H1 (cell line): ENCODE measurements around the gene ANKH. TPM values are rescaled to one million over a fixed set of nuclear protein-coding genes. Genes with fewer than 3 reads are reported as not detected.
A peak's percentile ranks its signal among the peaks of the same experiment; 100 is the strongest.

Source experiments
- CTCF ChIA-PET: fragments of 300-600 bp; sonication (Branson Sonifier 250); formaldehyde crosslinking; loops from one replicate; lab custom pipeline; 2021; ENCODE audit not compliant: partially characterized antibody; lab: Charles Lee
- POLR2A ChIA-PET: fragments of 300-600 bp; sonication (Branson Sonifier 250); formaldehyde crosslinking; loops from one replicate; lab custom pipeline; 2021; ENCODE audit warnings: inconsistent platforms; ENCODE audit not compliant: partially characterized antibody; lab: Charles Lee
- DNase-seq, 2 experiments: peaks; one replicate each; pipeline versions ENCODE4 v3.0.0 to v3.0.0-alpha.2; 2010 to 2022; ENCODE audit warnings: low spot score in 2 of 2, low read depth in 1 of 2, mixed read lengths in 1 of 2
- FAIRE-seq: peaks from 2 replicates; lab custom pipeline; 2011; peaks lifted over from hg19 to GRCh38; lab: Jason Lieb, UNC
- H2AFZ ChIP-seq: 2 replicates; pipeline ENCODE4 v1.8.1; 2012; ENCODE audit warnings: low read length, inconsistent platforms
- H2AK5ac ChIP-seq: 2 replicates; pipeline ENCODE4 v1.6.1; 2013; ENCODE audit warnings: low read depth, low read length
- H2BK120ac ChIP-seq: replicated peaks from 2 replicates; pipeline ENCODE3; 2013; ENCODE audit warnings: low read depth, low read length, inconsistent platforms
- H2BK12ac ChIP-seq: 2 replicates; pipeline ENCODE4 v1.6.1; 2013; ENCODE audit warnings: low read depth, low read length
- H2BK15ac ChIP-seq: 2 replicates; pipeline ENCODE4 v1.6.1; 2013; ENCODE audit warnings: low read length
- H2BK20ac ChIP-seq: 2 replicates; pipeline ENCODE4 v1.6.1; 2013; ENCODE audit warnings: low read length
- H2BK5ac ChIP-seq: 2 replicates; pipeline ENCODE4 v1.6.1; 2013; ENCODE audit warnings: low read depth, low read length
- H3K14ac ChIP-seq: 2 replicates; pipeline ENCODE4 v1.6.1; 2013; ENCODE audit warnings: inconsistent platforms; ENCODE audit not compliant: insufficient read length
- H3K18ac ChIP-seq: 2 replicates; pipeline ENCODE4 v1.6.1; 2013; ENCODE audit warnings: low read length; ENCODE audit errors: extremely low read depth
- H3K23ac ChIP-seq: 2 replicates; pipeline ENCODE4 v1.6.1; 2013; ENCODE audit warnings: inconsistent platforms; ENCODE audit not compliant: insufficient read length
- H3K23me2 ChIP-seq: 2 replicates; pipeline ENCODE4 v1.6.1; 2013; ENCODE audit warnings: low read depth, low read length
- H3K27ac ChIP-seq: 2 replicates; pipeline ENCODE4 v1.6.1; 2011; ENCODE audit warnings: low read depth, low read length, inconsistent platforms
- H3K27me3 ChIP-seq, 4 experiments: replicated peaks in 1 of 4; 1 replicate in 1 of 4; 2 replicates in 3 of 4; pipeline versions ENCODE4 v1.6.1 to v1.8.1; 2011 to 2013; ENCODE audit warnings: low read length in 3 of 4, mild to moderate bottlenecking in 3 of 4, inconsistent platforms in 2 of 4, mixed read lengths in 2 of 4, moderate library complexity in 1 of 4; ENCODE audit not compliant: control insufficient read depth in 3 of 4, insufficient read depth in 3 of 4; ENCODE audit errors: extremely low read depth in 1 of 4
- H3K36me3 ChIP-seq, 4 experiments: 2 replicates each; pipeline versions ENCODE4 v1.6.1 to v1.8.1; 2011 to 2013; ENCODE audit warnings: mild to moderate bottlenecking in 4 of 4, low read length in 3 of 4, moderate library complexity in 2 of 4, control low read depth in 1 of 4, inconsistent platforms in 1 of 4; ENCODE audit not compliant: insufficient read depth in 4 of 4, control insufficient read depth in 2 of 4
- H3K4ac ChIP-seq: replicated peaks from 2 replicates; pipeline ENCODE3; 2013; ENCODE audit warnings: low read length, low read depth, mixed read lengths, inconsistent platforms; ENCODE audit not compliant: insufficient read length
- H3K4me1 ChIP-seq, 4 experiments: replicated peaks in 1 of 4; 1 replicate in 1 of 4; 2 replicates in 3 of 4; pipeline versions ENCODE4 v1.6.1 to v1.8.1; 2011 to 2013; ENCODE audit warnings: low read length in 3 of 4, inconsistent platforms in 2 of 4, mixed read lengths in 1 of 4; ENCODE audit not compliant: insufficient read depth in 4 of 4, control insufficient read depth in 3 of 4
- H3K4me2 ChIP-seq, 2 experiments: 2 replicates each; pipeline versions ENCODE4 v1.6.1 to v1.8.1; 2011 to 2013; ENCODE audit warnings: low read depth in 2 of 2, low read length in 2 of 2, control low read depth in 1 of 2, inconsistent platforms in 1 of 2, mild to moderate bottlenecking in 1 of 2; ENCODE audit not compliant: insufficient read depth in 1 of 2
- H3K4me3 ChIP-seq, 4 experiments: fragments of 200-600, 300-600 bp in 1 of 4; sonication (generic), shearing (Covaris generic), sonication (Bioruptor Twin) in 1 of 4; 2 replicates each; pipeline versions ENCODE4 v1.5.1 to v1.8.1; 2011 to 2016; ENCODE audit warnings: low read length in 4 of 4, low read depth in 3 of 4, control low read depth in 2 of 4, inconsistent platforms in 2 of 4, mild to moderate bottlenecking in 2 of 4, mixed read lengths in 1 of 4, moderate library complexity in 1 of 4; ENCODE audit not compliant: insufficient read depth in 2 of 4; ENCODE audit errors: extremely low read depth in 1 of 4
- H3K56ac ChIP-seq: replicated peaks from 2 replicates; pipeline ENCODE3; 2013; ENCODE audit warnings: low read depth, mild to moderate bottlenecking, mixed read lengths, low read length, inconsistent platforms; ENCODE audit not compliant: insufficient read length
- H3K79me1 ChIP-seq: 2 replicates; pipeline ENCODE4 v1.6.1; 2013; ENCODE audit warnings: low read depth, low read length, control low read depth
- H3K79me2 ChIP-seq, 2 experiments: 2 replicates each; pipeline versions ENCODE4 v1.6.1 to v1.8.1; 2012 to 2013; ENCODE audit warnings: low read length in 2 of 2, mild to moderate bottlenecking in 2 of 2, inconsistent platforms in 1 of 2; ENCODE audit not compliant: insufficient read depth in 2 of 2, control insufficient read depth in 1 of 2
- H3K9ac ChIP-seq, 4 experiments: replicated peaks in 1 of 4; 1 replicate in 1 of 4; 2 replicates in 3 of 4; pipeline versions ENCODE4 v1.6.1 to v1.8.1; 2011 to 2013; ENCODE audit warnings: low read depth in 3 of 4, low read length in 3 of 4, control low read depth in 2 of 4, mild to moderate bottlenecking in 2 of 4, moderate library complexity in 2 of 4, inconsistent platforms in 1 of 4; ENCODE audit errors: extremely low read depth in 1 of 4
- H3K9me3 ChIP-seq, 2 experiments: 2 replicates each; pipeline versions ENCODE4 v1.6.1 to v1.8.1; 2012 to 2013; ENCODE audit warnings: mild to moderate bottlenecking in 2 of 2, moderate library complexity in 2 of 2, control low read depth in 1 of 2, inconsistent platforms in 1 of 2, low read depth in 1 of 2, low read length in 1 of 2, mixed read lengths in 1 of 2; ENCODE audit not compliant: insufficient read depth in 2 of 2
- H4K20me1 ChIP-seq, 2 experiments: replicated peaks in 1 of 2; 2 replicates each; pipeline versions ENCODE3 to v1.8.1; 2011 to 2013; ENCODE audit warnings: inconsistent platforms in 2 of 2, low read length in 2 of 2, mild to moderate bottlenecking in 1 of 2; ENCODE audit not compliant: insufficient read depth in 2 of 2, control insufficient read depth in 1 of 2
- H4K5ac ChIP-seq: 2 replicates; pipeline ENCODE4 v1.6.1; 2013; ENCODE audit warnings: low read length, low read depth, mixed read lengths, inconsistent platforms; ENCODE audit not compliant: insufficient read length
- H4K8ac ChIP-seq: 2 replicates; pipeline ENCODE4 v1.8.0; 2013; ENCODE audit warnings: mild to moderate bottlenecking, moderate library complexity, low read length, inconsistent platforms; ENCODE audit not compliant: insufficient read depth; ENCODE audit errors: extremely low read depth
- H4K91ac ChIP-seq: replicated peaks from 2 replicates; pipeline ENCODE3; 2013; ENCODE audit warnings: low read length, mixed read lengths, inconsistent platforms; ENCODE audit not compliant: insufficient read length
- CTBP2 ChIP-seq: IDR thresholded peaks from 2 replicates; pipeline ENCODE4 v1.7.0; 2011; ENCODE audit warnings: borderline replicate concordance, mild to moderate bottlenecking, moderate library complexity, mixed read lengths, low read length; ENCODE audit not compliant: insufficient read depth, insufficient read length
- PHF8 ChIP-seq: fragments of 200-600 bp; sonication (generic); conservative IDR thresholded peaks from 2 replicates; pipeline ENCODE4 v1.7.1; 2012; ENCODE audit warnings: low read depth, mild to moderate bottlenecking, inconsistent platforms, low read length, moderate library complexity
- POU5F1 ChIP-seq: IDR thresholded peaks from 2 replicates; pipeline ENCODE4 v1.6.1; 2011; ENCODE audit warnings: low read depth, mild to moderate bottlenecking, low read length, moderate library complexity
- TAF7 ChIP-seq: optimal IDR thresholded peaks from 2 replicates; pipeline ENCODE3; 2011; ENCODE audit warnings: low read depth, mild to moderate bottlenecking, inconsistent platforms, low read length, moderate library complexity, borderline replicate concordance
- ZNF274 ChIP-seq: IDR thresholded peaks from 2 replicates; pipeline ENCODE4 v1.7.0; 2012; ENCODE audit warnings: low read length, borderline replicate concordance; ENCODE audit errors: extremely low read depth
- WGBS, 2 experiments: shearing (Covaris generic) in 1 of 2; methylation state at CpG; one replicate each; pipeline versions ENCODE4 v1.1.6 to v1.1.7; 2013 to 2015; ENCODE audit warnings: low lambda C conversion rate in 2 of 2, mixed read lengths in 2 of 2, inconsistent platforms in 1 of 2, low coverage in 1 of 2, missing lambda C conversion rate in 1 of 2; ENCODE audit not compliant: insufficient replicate concordance in 2 of 2, insufficient coverage in 1 of 2, insufficient read length in 1 of 2; ENCODE audit errors: extremely low coverage in 1 of 2, missing lambda C conversion rate in 1 of 2; 5-methylcytosine and 5-hydroxymethylcytosine counted together
- polyA plus RNA-seq, 7 experiments: library from polyadenylated mRNA; depleted of rRNA in 3 of 7; stranded (reverse) in 5 of 7; unstranded in 2 of 7; fragments of >200 nt in 5 of 7; fragments of 200-250 nt in 2 of 7; gene quantifications; 1 replicate in 5 of 7; 2 replicates in 1 of 7; 4 replicates in 1 of 7; pipeline versions ENCODE4 v1.2.1 to v1.2.3, GENCODE V29; 2011 to 2013; ENCODE audit warnings: missing spikeins in 2 of 7, mixed read lengths in 2 of 7
- total RNA-seq: library from RNA; stranded (reverse); fragmentation: NEBNext Ultra II Directional; extraction: Animal tissue kit (Norgen Biotek cat#: 25700); gene quantifications from 2 replicates; pipeline ENCODE4 v1.2.1, GENCODE V29; 2021
- TF ChIP-seq, protein P1 (sequence below): IDR thresholded peaks from 2 replicates; pipeline ENCODE4 v1.6.1; 2012; ENCODE audit warnings: inconsistent platforms

The ANKH gene
- total and polyA plus RNA-seq, 2 of the 8 experiments (the other 6 are each of a cell fraction or from before 2014, with no cell fraction given) = 5.3 to 13.0 TPM

- no peak overlapping the region for H4K5ac ChIP-seq
- no peak overlapping the region for H2BK20ac ChIP-seq
- H4K20me1 ChIP-seq = peaks cover 0 to 2% of the 10 kb centered on the region in 2 experiments
- no peak overlapping the region for H2BK120ac ChIP-seq
- H3K14ac ChIP-seq = no peak overlapping the region
- WGBS, 2 experiments = 76% methylated on average over 9 of the region's 9 CpGs; no CpG with 5 or more reads in 1 of the 2 experiments
- no peak overlapping the region for H3K56ac ChIP-seq
- H4K8ac ChIP-seq = no peak overlapping the region
- H3K27ac ChIP-seq = no peak overlapping the region
- peaks cover 7 to 40% (median 25%) of the 10 kb centered on the region in 4 experiments for H3K27me3 ChIP-seq
- DNase-seq (no peak), FAIRE-seq (no peak)
- no peaks in the 10 kb centered on the region for H3K36me3 ChIP-seq
- no peak overlapping the region for H2BK12ac ChIP-seq
- H3K79me2 ChIP-seq = no peaks in the 10 kb centered on the region
- no peak overlapping the region for H2BK15ac ChIP-seq
- peaks cover 14% of the 10 kb centered on the region; the same call in 1 of the 2 replicates for H3K23me2 ChIP-seq
- H3K23ac ChIP-seq = no peak overlapping the region
- TF ChIP-seq ZNF274 (no peak), PHF8 (no peak), TAF7 (no peak), CTBP2 (no peak), POU5F1 (no peak)
- TF ChIP-seq, protein P1, sequence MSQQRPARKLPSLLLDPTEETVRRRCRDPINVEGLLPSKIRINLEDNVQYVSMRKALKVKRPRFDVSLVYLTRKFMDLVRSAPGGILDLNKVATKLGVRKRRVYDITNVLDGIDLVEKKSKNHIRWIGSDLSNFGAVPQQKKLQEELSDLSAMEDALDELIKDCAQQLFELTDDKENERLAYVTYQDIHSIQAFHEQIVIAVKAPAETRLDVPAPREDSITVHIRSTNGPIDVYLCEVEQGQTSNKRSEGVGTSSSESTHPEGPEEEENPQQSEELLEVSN = no peak
- TF ChIP-seq, all 59 proteins: peak for 0
- no peaks in the 10 kb centered on the region for H3K9me3 ChIP-seq
- H4K91ac ChIP-seq = no peak overlapping the region
- H3K18ac ChIP-seq = no peak overlapping the region
- H3K79me1 ChIP-seq = no peaks in the 10 kb centered on the region
- no peak overlapping the region for H2BK5ac ChIP-seq
- no peak overlapping the region for H3K4ac ChIP-seq
- H2AK5ac ChIP-seq = no peak overlapping the region
- no peak overlapping the region for H2AFZ ChIP-seq
- H3K4me1 ChIP-seq = peaks cover 0 to 4% (median 3%) of the 10 kb centered on the region in 4 experiments; a peak in 3 of 7 replicates
- no peak overlapping the region for H3K4me3 ChIP-seq
- ChIA-PET POLR2A (no interaction called here), CTCF (interaction anchor here (0.7 to 4.3 kb wide), 6 partner anchors 53 to 184 kb away, joined by 3 to 31 read pairs (median 4); no protein-coding TSS in a partner anchor)
- H3K9ac ChIP-seq = no peak overlapping the region
- H3K4me2 ChIP-seq = peak overlapping the region in 1 of 2 experiments; percentile 68; a peak in 1 of 4 replicates
Observed at GRCh38 chr5:14869668-14870164, 1.9 kb downstream of the ANKH start.
